HCT116 (cell line): ENCODE data around the gene GJC3. TPM values are rescaled to one million over a fixed set of nuclear protein-coding genes. Genes with fewer than 3 reads are reported as not detected.
"Not testable (repeated sequence)": the region's sequence is repeated elsewhere in the genome, so short reads cannot be mapped to it uniquely, and the experiment has no call there.

Experiments used
- ATAC-seq: fragments of 200-7000 bp; cut with Tn5 transposase; 2 replicates; pipeline ENCODE4 v1.9.1; 2020; ENCODE audit warnings: mild to moderate bottlenecking, moderate library complexity
- BruUV-seq: library from RNA; stranded (reverse); fragments of 400-500 nt; replicated peaks from 2 replicates; lab custom pipeline; 2021; lab: Mats Ljungman, UMichigan
- CTCF ChIA-PET: fragments of 300-600 bp; sonication (Branson Sonifier 250); formaldehyde crosslinking; loops from one replicate; lab custom pipeline; 2021; ENCODE audit warnings: antibody characterized with exemption; lab: Charles Lee
- POLR2A ChIA-PET: fragments of 300-600, 350-600 bp; sonication (Branson Sonifier 250); formaldehyde crosslinking; loops from one replicate; lab custom pipeline; 2021; ENCODE audit warnings: antibody characterized with exemption; lab: Charles Lee
- RAD21 ChIA-PET, 2 experiments: fragments of 300-600 bp; sonication (Branson Sonifier 250); formaldehyde crosslinking; loops; one replicate each; lab custom pipeline; 2023; ENCODE audit warnings: low total read pairs in 2 of 2; ENCODE audit not compliant: uncharacterized antibody in 2 of 2, unreplicated experiment in 2 of 2, low non-redundant PET in 1 of 2; lab: Charles Lee
- DNase-seq: peaks from one replicate; pipeline ENCODE4 v3.0.0-alpha.2; 2010; ENCODE audit warnings: low read depth, low spot score
- H2AFZ ChIP-seq: fragments of 200-600 bp; shearing (Covaris generic), sonication (generic); 2 replicates; pipeline ENCODE4 v1.6.1; 2017; ENCODE audit warnings: low read depth, mixed run types, mixed read lengths, antibody characterized with exemption, low read length; ENCODE audit not compliant: poor library complexity, severe bottlenecking
- H3K27ac ChIP-seq: 2 replicates; pipeline ENCODE4 v1.5.1; 2012; ENCODE audit warnings: low read depth, low read length
- H3K27me3 ChIP-seq: fragments of 200-600 bp; sonication (generic); 2 replicates; pipeline ENCODE4 v1.6.1; 2016; ENCODE audit warnings: mixed run types, low read length, mixed read lengths; ENCODE audit not compliant: insufficient read depth
- H3K36me3 ChIP-seq, 2 experiments: fragments of 200-500 bp in 1 of 2; fragments of 200-600 bp in 1 of 2; sonication (Bioruptor generic) in 1 of 2; sonication (generic) in 1 of 2; 2 replicates each; pipeline versions ENCODE4 v1.5.1 to v1.6.1; 2014 to 2016; ENCODE audit warnings: low read length in 2 of 2, inconsistent platforms in 1 of 2, mixed read lengths in 1 of 2, mixed run types in 1 of 2; ENCODE audit not compliant: insufficient read depth in 2 of 2, control insufficient read depth in 1 of 2
- H3K4me1 ChIP-seq, 2 experiments: fragments of 200-600 bp in 1 of 2; sonication (generic) in 1 of 2; 2 replicates each; pipeline versions ENCODE4 v1.5.1 to v1.6.1; 2012 to 2017; ENCODE audit warnings: low read length in 2 of 2, inconsistent platforms in 1 of 2, mild to moderate bottlenecking in 1 of 2, mixed read lengths in 1 of 2, mixed run types in 1 of 2, moderate library complexity in 1 of 2; ENCODE audit not compliant: insufficient read depth in 2 of 2, control insufficient read depth in 1 of 2
- H3K4me2 ChIP-seq: fragments of 200-600 bp; sonication (generic); 2 replicates; pipeline ENCODE4 v1.6.1; 2017; ENCODE audit warnings: mixed run types, low read length, mixed read lengths
- H3K4me3 ChIP-seq, 2 experiments: fragments of 200-600 bp in 1 of 2; sonication (generic) in 1 of 2; replicated peaks in 1 of 2; 2 replicates each; pipeline ENCODE4 v1.5.1; 2011 to 2016; ENCODE audit warnings: low read length in 2 of 2, control low read depth in 1 of 2, low read depth in 1 of 2, mild to moderate bottlenecking in 1 of 2, mixed read lengths in 1 of 2, mixed run types in 1 of 2
- H3K79me2 ChIP-seq: fragments of 200-600 bp; sonication (generic); 2 replicates; pipeline ENCODE4 v1.6.1; 2017; ENCODE audit warnings: mild to moderate bottlenecking, mixed run types, low read length, moderate library complexity, mixed read lengths; ENCODE audit not compliant: insufficient read depth
- H3K9ac ChIP-seq: fragments of 200-600 bp; sonication (generic); 2 replicates; pipeline ENCODE4 v1.6.1; 2016; ENCODE audit warnings: low read length, mixed read lengths
- H3K9me2 ChIP-seq: fragments of 200-600 bp; sonication (generic), shearing (Covaris generic); 2 replicates; pipeline ENCODE4 v1.6.1; 2017; ENCODE audit warnings: mixed run types, mild to moderate bottlenecking, moderate library complexity; ENCODE audit not compliant: insufficient read depth
- H3K9me3 ChIP-seq, 2 experiments: fragments of 200-500 bp in 1 of 2; fragments of 200-600 bp in 1 of 2; sonication (Bioruptor generic) in 1 of 2; sonication (generic) in 1 of 2; 2 replicates each; pipeline ENCODE4 v1.6.1; 2014 to 2017; ENCODE audit warnings: low read length in 2 of 2, mixed read lengths in 2 of 2, inconsistent platforms in 1 of 2, low read depth in 1 of 2, mild to moderate bottlenecking in 1 of 2, mixed run types in 1 of 2, moderate library complexity in 1 of 2; ENCODE audit not compliant: control insufficient read depth in 1 of 2, insufficient read depth in 1 of 2
- H4K20me1 ChIP-seq: fragments of 200-600 bp; sonication (generic), shearing (Covaris generic); 2 replicates; pipeline ENCODE4 v1.6.1; 2017; ENCODE audit warnings: mixed run types, mild to moderate bottlenecking, moderate library complexity; ENCODE audit not compliant: insufficient read depth
- CBX3 ChIP-seq: IDR thresholded peaks from 2 replicates; pipeline ENCODE4 v1.6.1; 2012; ENCODE audit warnings: low read depth
- EGR1 ChIP-seq: IDR thresholded peaks from 2 replicates; pipeline ENCODE4 v1.6.1; 2012; ENCODE audit warnings: low read depth
- FOSL1 ChIP-seq: IDR thresholded peaks from 2 replicates; pipeline ENCODE4 v1.6.1; 2012; ENCODE audit warnings: low read depth
- JUND ChIP-seq: IDR thresholded peaks from 2 replicates; pipeline ENCODE4 v1.6.1; 2012
- intact Hi-C: fragments of 100-400 bp; cut with micrococcal nuclease; formaldehyde crosslinking; loops from 2 replicates; pipeline ENCODE4 v1.10.0; 2022
- total RNA-seq: library from RNA; stranded (reverse); gene quantifications from one replicate; pipeline ENCODE4 v1.2.1, GENCODE V29; 2021; ENCODE audit not compliant: unreplicated experiment

The GJC3 gene
- total RNA-seq, 1 experiment from 2014 or later = 0.76 TPM

- Histone ChIP-seq H3K4me1 (peaks cover 0 to 14% of the 10 kb centered on the region in 2 experiments; a peak in 2 of 4 replicates), H3K9me3 (no peaks in the 10 kb centered on the region), H3K27ac (no peak overlapping the region), H3K27me3 (no peaks in the 10 kb centered on the region), H3K36me3 (no peaks in the 10 kb centered on the region), H3K79me2 (no peaks in the 10 kb centered on the region), H3K4me2 (peak overlapping the region; percentile 33), H2AFZ (no peak overlapping the region), H4K20me1 (no peaks in the 10 kb centered on the region), H3K9me2 (no peaks in the 10 kb centered on the region), H3K4me3 (no peak overlapping the region)
- ChIA-PET CTCF (interaction anchor here (1.0 kb wide), 1 partner anchor 25 kb away, joined by 5 read pairs; no protein-coding TSS in a partner anchor), POLR2A (interaction anchor here (1.0 kb wide), 1 partner anchor 36 kb away, joined by 3 read pairs; the partner anchor contains the start of gene TRIM4)
- 0 out of 2 replicates have a peak, but pooled peaks have one; percentile 54 for ATAC-seq
- intact Hi-C loops = no loop called here
- DNase-seq = peak; percentile 21
- no TSS peak for BruUV-seq
- TF ChIP-seq EGR1 = no peak
- no peak; the same call in 1 of the 2 replicates for TF ChIP-seq CBX3
- peak; percentile 52 for TF ChIP-seq JUND
- peak; percentile 43 for TF ChIP-seq FOSL1
- TF ChIP-seq, all 23 proteins: peak for 2
- RAD21 ChIA-PET = interaction anchor here in 1 of 2 experiments (0.7 kb wide), 1 partner anchor 26 kb away, joined by 3 read pairs; the partner anchor contains the start of gene GJC3
- H3K9ac ChIP-seq = no peak overlapping the region
Measured at GRCh38 chr7:99955247-99955646, 25.8 kb upstream of the GJC3 start.

- H3K9me3 ChIP-seq, H3K9ac ChIP-seq, H3K79me2 ChIP-seq, intact Hi-C loops, H3K36me3 ChIP-seq, CTCF ChIA-PET, H3K4me2 ChIP-seq, H3K4me3 ChIP-seq, ATAC-seq, H3K27ac ChIP-seq, BruUV-seq, H4K20me1 ChIP-seq, H3K27me3 ChIP-seq, POLR2A ChIA-PET, H2AFZ ChIP-seq, DNase-seq, H3K9me2 ChIP-seq, RAD21 ChIA-PET: not testable (repeated sequence)
- H3K4me1 ChIP-seq = peaks cover 0 to 14% of the 10 kb centered on the region in 2 experiments; a peak in 2 of 4 replicates
Measured at GRCh38 chr7:99954643-99955042, 25.2 kb upstream of the GJC3 start.
